ENCODE results near the gene SMG5.

DNA sequence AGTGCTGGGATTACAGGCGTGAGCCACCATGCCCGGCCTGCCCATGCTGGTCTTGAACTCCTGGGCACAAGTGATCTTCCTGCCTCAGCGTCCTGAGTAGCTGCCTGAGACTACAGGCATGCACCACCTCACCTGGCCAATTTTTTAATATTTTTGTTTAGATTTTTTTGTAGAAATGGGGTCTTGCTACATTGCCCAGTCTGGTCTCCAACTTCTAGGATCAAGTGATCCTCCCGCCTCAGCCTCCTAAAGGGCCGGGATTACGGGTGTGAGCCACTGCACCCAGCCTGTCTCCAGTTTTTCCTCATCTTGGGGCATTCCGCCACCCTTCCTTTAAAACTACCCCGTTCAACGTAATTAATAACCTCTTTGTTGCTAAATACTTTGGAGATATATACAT, 62.4 kb downstream of the SMG5 start:
- TF ChIP-seq, protein P1, sequence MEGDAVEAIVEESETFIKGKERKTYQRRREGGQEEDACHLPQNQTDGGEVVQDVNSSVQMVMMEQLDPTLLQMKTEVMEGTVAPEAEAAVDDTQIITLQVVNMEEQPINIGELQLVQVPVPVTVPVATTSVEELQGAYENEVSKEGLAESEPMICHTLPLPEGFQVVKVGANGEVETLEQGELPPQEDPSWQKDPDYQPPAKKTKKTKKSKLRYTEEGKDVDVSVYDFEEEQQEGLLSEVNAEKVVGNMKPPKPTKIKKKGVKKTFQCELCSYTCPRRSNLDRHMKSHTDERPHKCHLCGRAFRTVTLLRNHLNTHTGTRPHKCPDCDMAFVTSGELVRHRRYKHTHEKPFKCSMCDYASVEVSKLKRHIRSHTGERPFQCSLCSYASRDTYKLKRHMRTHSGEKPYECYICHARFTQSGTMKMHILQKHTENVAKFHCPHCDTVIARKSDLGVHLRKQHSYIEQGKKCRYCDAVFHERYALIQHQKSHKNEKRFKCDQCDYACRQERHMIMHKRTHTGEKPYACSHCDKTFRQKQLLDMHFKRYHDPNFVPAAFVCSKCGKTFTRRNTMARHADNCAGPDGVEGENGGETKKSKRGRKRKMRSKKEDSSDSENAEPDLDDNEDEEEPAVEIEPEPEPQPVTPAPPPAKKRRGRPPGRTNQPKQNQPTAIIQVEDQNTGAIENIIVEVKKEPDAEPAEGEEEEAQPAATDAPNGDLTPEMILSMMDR (IDR thresholded peaks at IDR 0.05), result no peak
- TF ChIP-seq EZH2 (IDR thresholded peaks at IDR 0.05; ENCODE audit: borderline replicate concordance, insufficient read depth, low read depth, low read length, poor library complexity, severe bottlenecking), result no peak

Measured in B cell (primary cell).